HepG2 (cell line): Measurements from ENCODE around the gene ARL6IP4. TPM values are rescaled to one million over a fixed set of nuclear protein-coding genes. Genes with fewer than 3 reads are reported as not detected.
A peak's percentile ranks its signal among the peaks of the same experiment; 100 is the strongest.

Experiments
- FOXA3 ChIP-seq: IDR thresholded peaks from 2 replicates; pipeline ENCODE4 v1.6.1; 2016; ENCODE audit warnings: missing genetic modification reagents, missing compliant biosample characterization
- FOXK1 ChIP-seq: sonication (generic); formaldehyde crosslinking; IDR thresholded peaks from 2 replicates; pipeline ENCODE4 v1.4.0; 2020; ENCODE audit warnings: low read depth, missing genetic modification reagents, borderline replicate concordance
- SNAPC2 ChIP-seq: sonication (generic); formaldehyde crosslinking; IDR thresholded peaks from 2 replicates; pipeline ENCODE4 v1.8.1; 2022; ENCODE audit warnings: mild to moderate bottlenecking, missing genetic modification reagents
- SPEN ChIP-seq: sonication (generic); formaldehyde crosslinking; IDR thresholded peaks from 2 replicates; pipeline ENCODE4 v1.5.1; 2020; ENCODE audit warnings: low read depth, mild to moderate bottlenecking, missing genetic modification reagents
- ZNF225 ChIP-seq: sonication (generic); formaldehyde crosslinking; IDR thresholded peaks from 2 replicates; pipeline ENCODE4 v1.4.0; 2020; ENCODE audit warnings: mild to moderate bottlenecking, missing genetic modification reagents
- ZNF317 ChIP-seq: sonication (generic); formaldehyde crosslinking; IDR thresholded peaks from 2 replicates; pipeline ENCODE4 v1.5.0; 2020; ENCODE audit warnings: mild to moderate bottlenecking, missing genetic modification reagents
- ZNF331 ChIP-seq: sonication (generic); formaldehyde crosslinking; IDR thresholded peaks from 2 replicates; pipeline ENCODE4 v1.4.0; 2020; ENCODE audit warnings: missing genetic modification reagents
- ZNF768 ChIP-seq: sonication (generic); formaldehyde crosslinking; IDR thresholded peaks from 2 replicates; pipeline ENCODE4 v1.4.0; 2020; ENCODE audit warnings: missing genetic modification reagents
- ZNF777 ChIP-seq: sonication (generic); formaldehyde crosslinking; IDR thresholded peaks from 2 replicates; pipeline ENCODE4 v1.4.0; 2020; ENCODE audit warnings: missing genetic modification reagents
- ZNF792 ChIP-seq: IDR thresholded peaks from 2 replicates; pipeline ENCODE4 v1.6.1; 2016
- ZZZ3 ChIP-seq: sonication (generic); formaldehyde crosslinking; IDR thresholded peaks from 2 replicates; pipeline ENCODE4 v1.4.0; 2020; ENCODE audit warnings: missing genetic modification reagents, mild to moderate bottlenecking, borderline replicate concordance
- polyA plus RNA-seq, 8 experiments: library from polyadenylated mRNA; depleted of rRNA in 3 of 8; stranded (reverse) in 7 of 8; unstranded in 1 of 8; fragments of >200 nt; fragmentation: Illumina TruSeq in 4 of 8; extraction: Trizol in 4 of 8; gene quantifications; 2 replicates each; pipeline versions ENCODE4 v1.2.1 to v1.2.3, GENCODE V29; 2011 to 2016; ENCODE audit warnings: low read depth in 4 of 8, missing spikeins in 1 of 8, mixed read lengths in 1 of 8; ENCODE audit not compliant: insufficient read depth in 1 of 8
- total RNA-seq, 5 experiments: library from RNA; depleted of rRNA; stranded (reverse); fragments of >200 nt; fragmentation: Illumina TruSeq; extraction: Trizol; gene quantifications; 2 replicates each; pipeline ENCODE4 v1.2.3, GENCODE V29; 2016; ENCODE audit warnings: low read depth in 1 of 5
- TF ChIP-seq, protein P1 (sequence below), 2 experiments: sonication (generic) in 1 of 2; formaldehyde crosslinking in 1 of 2; IDR thresholded peaks; 2 replicates each; pipeline versions ENCODE4 v1.4.0 to v1.6.1; 2016 to 2020; ENCODE audit warnings: borderline replicate concordance in 1 of 2, low read depth in 1 of 2, mild to moderate bottlenecking in 1 of 2, missing genetic modification reagents in 1 of 2
- TF ChIP-seq, protein P2 (sequence below): sonication (generic); formaldehyde crosslinking; conservative IDR thresholded peaks from 2 replicates; pipeline ENCODE4 v1.8.0; 2022; ENCODE audit warnings: missing genetic modification reagents
- TF ChIP-seq, protein P3 (sequence below): sonication (generic); formaldehyde crosslinking; IDR thresholded peaks from 2 replicates; pipeline ENCODE4 v1.4.0; 2020; ENCODE audit warnings: mild to moderate bottlenecking, missing genetic modification reagents, borderline replicate concordance
- TF ChIP-seq, protein P4 (sequence below): sonication (generic); formaldehyde crosslinking; IDR thresholded peaks from 2 replicates; pipeline ENCODE4 v1.5.1; 2020; ENCODE audit warnings: missing genetic modification reagents, mild to moderate bottlenecking, borderline replicate concordance

ARL6IP4 gene
- total and polyA plus RNA-seq, 2 of the 13 experiments (the other 11 are each of a cell fraction or from before 2014, with no cell fraction given): 155 to 220 TPM

DNA sequence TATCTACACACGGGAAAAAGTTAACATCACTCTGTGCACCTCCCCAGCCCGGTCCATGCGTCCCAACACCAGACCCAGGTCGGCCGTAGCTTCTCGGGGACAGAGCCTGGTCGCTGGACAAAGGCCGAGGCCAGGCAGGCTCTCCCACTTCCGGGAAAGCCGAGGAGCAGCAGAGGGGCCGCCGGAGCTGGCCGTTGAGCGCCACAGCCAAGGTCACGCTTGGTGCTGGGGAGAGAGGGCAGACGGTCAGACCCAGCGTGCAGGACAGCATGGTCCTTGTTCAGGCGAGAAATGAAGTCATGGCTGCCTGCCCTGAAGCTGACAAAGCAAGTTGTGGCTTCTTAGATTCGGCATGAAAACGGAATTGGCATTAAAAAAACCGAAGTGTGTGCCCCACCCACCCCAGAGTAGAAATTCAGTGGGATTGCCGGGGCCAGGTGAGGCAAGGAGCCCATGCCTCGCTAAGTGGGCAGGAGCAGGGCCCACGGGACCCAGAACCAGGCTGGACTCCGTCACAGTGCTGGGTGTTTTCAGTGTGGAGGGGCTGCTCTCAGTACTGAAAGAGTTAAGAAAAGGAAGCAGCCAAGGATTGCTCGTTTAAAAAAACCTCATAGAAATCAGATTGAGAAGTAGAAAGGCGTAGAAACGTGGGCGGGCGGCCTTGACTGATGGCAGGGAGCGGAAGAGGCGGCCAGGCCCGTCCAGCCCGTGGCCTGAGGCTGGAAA lies 4.3 kb downstream of the ARL6IP4 start (continued):
- TF ChIP-seq, protein P1, sequence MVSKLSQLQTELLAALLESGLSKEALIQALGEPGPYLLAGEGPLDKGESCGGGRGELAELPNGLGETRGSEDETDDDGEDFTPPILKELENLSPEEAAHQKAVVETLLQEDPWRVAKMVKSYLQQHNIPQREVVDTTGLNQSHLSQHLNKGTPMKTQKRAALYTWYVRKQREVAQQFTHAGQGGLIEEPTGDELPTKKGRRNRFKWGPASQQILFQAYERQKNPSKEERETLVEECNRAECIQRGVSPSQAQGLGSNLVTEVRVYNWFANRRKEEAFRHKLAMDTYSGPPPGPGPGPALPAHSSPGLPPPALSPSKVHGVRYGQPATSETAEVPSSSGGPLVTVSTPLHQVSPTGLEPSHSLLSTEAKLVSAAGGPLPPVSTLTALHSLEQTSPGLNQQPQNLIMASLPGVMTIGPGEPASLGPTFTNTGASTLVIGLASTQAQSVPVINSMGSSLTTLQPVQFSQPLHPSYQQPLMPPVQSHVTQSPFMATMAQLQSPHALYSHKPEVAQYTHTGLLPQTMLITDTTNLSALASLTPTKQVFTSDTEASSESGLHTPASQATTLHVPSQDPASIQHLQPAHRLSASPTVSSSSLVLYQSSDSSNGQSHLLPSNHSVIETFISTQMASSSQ (IDR thresholded peaks at IDR 0.05; ENCODE audit: low read depth): no peak
- TF ChIP-seq, protein P1 (CRISPR knock-in tag; IDR thresholded peaks at IDR 0.05; ENCODE audit: borderline replicate concordance): peak; percentile 73; the same call in 1 of the 2 replicates
- TF ChIP-seq, protein P2, sequence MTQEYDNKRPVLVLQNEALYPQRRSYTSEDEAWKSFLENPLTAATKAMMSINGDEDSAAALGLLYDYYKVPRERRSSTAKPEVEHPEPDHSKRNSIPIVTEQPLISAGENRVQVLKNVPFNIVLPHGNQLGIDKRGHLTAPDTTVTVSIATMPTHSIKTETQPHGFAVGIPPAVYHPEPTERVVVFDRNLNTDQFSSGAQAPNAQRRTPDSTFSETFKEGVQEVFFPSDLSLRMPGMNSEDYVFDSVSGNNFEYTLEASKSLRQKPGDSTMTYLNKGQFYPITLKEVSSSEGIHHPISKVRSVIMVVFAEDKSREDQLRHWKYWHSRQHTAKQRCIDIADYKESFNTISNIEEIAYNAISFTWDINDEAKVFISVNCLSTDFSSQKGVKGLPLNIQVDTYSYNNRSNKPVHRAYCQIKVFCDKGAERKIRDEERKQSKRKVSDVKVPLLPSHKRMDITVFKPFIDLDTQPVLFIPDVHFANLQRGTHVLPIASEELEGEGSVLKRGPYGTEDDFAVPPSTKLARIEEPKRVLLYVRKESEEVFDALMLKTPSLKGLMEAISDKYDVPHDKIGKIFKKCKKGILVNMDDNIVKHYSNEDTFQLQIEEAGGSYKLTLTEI (CRISPR knock-in tag): no peak
- TF ChIP-seq ZZZ3 (CRISPR knock-in tag) (no peak), ZNF768 (CRISPR knock-in tag) (no peak), FOXK1 (peak; percentile 22; the same call in 1 of the 2 replicates), ZNF331 (CRISPR knock-in tag) (peak; percentile 73), ZNF317 (CRISPR knock-in tag) (0 out of 2 replicates have a peak, but pooled peaks have one; percentile 24), ZNF225 (no peak), FOXA3 (CRISPR knock-in tag) (no peak; the same call in none of the 2 replicates), SPEN (peak; percentile 80; the same call in 1 of the 2 replicates), SNAPC2 (CRISPR knock-in tag) (peak; percentile 70; the same call in 1 of the 2 replicates), ZNF777 (CRISPR knock-in tag) (no peak), ZNF792 (no peak)
- TF ChIP-seq, protein P3, sequence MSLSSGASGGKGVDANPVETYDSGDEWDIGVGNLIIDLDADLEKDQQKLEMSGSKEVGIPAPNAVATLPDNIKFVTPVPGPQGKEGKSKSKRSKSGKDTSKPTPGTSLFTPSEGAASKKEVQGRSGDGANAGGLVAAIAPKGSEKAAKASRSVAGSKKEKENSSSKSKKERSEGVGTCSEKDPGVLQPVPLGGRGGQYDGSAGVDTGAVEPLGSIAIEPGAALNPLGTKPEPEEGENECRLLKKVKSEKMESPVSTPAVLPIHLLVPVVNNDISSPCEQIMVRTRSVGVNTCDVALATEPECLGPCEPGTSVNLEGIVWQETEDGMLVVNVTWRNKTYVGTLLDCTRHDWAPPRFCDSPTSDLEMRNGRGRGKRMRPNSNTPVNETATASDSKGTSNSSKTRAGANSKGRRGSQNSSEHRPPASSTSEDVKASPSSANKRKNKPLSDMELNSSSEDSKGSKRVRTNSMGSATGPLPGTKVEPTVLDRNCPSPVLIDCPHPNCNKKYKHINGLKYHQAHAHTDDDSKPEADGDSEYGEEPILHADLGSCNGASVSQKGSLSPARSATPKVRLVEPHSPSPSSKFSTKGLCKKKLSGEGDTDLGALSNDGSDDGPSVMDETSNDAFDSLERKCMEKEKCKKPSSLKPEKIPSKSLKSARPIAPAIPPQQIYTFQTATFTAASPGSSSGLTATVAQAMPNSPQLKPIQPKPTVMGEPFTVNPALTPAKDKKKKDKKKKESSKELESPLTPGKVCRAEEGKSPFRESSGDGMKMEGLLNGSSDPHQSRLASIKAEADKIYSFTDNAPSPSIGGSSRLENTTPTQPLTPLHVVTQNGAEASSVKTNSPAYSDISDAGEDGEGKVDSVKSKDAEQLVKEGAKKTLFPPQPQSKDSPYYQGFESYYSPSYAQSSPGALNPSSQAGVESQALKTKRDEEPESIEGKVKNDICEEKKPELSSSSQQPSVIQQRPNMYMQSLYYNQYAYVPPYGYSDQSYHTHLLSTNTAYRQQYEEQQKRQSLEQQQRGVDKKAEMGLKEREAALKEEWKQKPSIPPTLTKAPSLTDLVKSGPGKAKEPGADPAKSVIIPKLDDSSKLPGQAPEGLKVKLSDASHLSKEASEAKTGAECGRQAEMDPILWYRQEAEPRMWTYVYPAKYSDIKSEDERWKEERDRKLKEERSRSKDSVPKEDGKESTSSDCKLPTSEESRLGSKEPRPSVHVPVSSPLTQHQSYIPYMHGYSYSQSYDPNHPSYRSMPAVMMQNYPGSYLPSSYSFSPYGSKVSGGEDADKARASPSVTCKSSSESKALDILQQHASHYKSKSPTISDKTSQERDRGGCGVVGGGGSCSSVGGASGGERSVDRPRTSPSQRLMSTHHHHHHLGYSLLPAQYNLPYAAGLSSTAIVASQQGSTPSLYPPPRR: peak; percentile 75; the same call in 1 of the 2 replicates
- TF ChIP-seq, protein P4, sequence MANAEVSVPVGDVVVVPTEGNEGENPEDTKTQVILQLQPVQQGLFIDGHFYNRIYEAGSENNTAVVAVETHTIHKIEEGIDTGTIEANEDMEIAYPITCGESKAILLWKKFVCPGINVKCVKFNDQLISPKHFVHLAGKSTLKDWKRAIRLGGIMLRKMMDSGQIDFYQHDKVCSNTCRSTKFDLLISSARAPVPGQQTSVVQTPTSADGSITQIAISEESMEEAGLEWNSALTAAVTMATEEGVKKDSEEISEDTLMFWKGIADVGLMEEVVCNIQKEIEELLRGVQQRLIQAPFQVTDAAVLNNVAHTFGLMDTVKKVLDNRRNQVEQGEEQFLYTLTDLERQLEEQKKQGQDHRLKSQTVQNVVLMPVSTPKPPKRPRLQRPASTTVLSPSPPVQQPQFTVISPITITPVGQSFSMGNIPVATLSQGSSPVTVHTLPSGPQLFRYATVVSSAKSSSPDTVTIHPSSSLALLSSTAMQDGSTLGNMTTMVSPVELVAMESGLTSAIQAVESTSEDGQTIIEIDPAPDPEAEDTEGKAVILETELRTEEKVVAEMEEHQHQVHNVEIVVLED (CRISPR knock-in tag): peak; percentile 73; the same call in 1 of the 2 replicates
